GM06990 (cell line): ENCODE data around the gene MPPED1.

Source experiments
- DNase-seq: peaks from one replicate; pipeline ENCODE4 v3.0.0-alpha.2; 2011; ENCODE audit not compliant: insufficient read length; ENCODE audit errors: extremely low read depth
- H3K27me3 ChIP-seq: replicated peaks from 2 replicates; pipeline ENCODE4 v1.6.0; 2011; ENCODE audit warnings: low read length; ENCODE audit not compliant: control insufficient read depth, insufficient read depth
- H3K36me3 ChIP-seq: 2 replicates; pipeline ENCODE4 v1.5.1; 2011; ENCODE audit warnings: low read length; ENCODE audit not compliant: control insufficient read depth, insufficient read depth
- H3K4me3 ChIP-seq: replicated peaks from 2 replicates; pipeline ENCODE4 v1.5.1; 2011; ENCODE audit warnings: low read depth, mild to moderate bottlenecking, control low read depth, low read length
- CTCF ChIP-seq: IDR thresholded peaks from 2 replicates; pipeline ENCODE4 v1.5.1; 2011; ENCODE audit warnings: low read length, control low read depth, mild to moderate bottlenecking, inconsistent platforms; ENCODE audit not compliant: insufficient read depth, poor library complexity, severe bottlenecking

The MPPED1 gene

GRCh38 chr22:43511276-43511910 is 99.6 kb downstream of the MPPED1 start:
- Histone ChIP-seq H3K36me3 (no peaks in the 10 kb centered on the region), H3K27me3 (no peaks in the 10 kb centered on the region), H3K4me3 (no peak overlapping the region)
- TF ChIP-seq CTCF: no peak
- DNase-seq: no peak

GRCh38 chr22:43512279-43512678 is 100.5 kb downstream of the MPPED1 start:
- no peak for TF ChIP-seq CTCF
- H3K4me3 ChIP-seq: no peak overlapping the region
- H3K36me3 ChIP-seq: no peaks in the 10 kb centered on the region

GRCh38 chr22:43514476-43515157 is 102.8 kb downstream of the MPPED1 start:
- no peaks in the 10 kb centered on the region for H3K36me3 ChIP-seq
- no peaks in the 10 kb centered on the region for H3K27me3 ChIP-seq
- no peak for DNase-seq
- no peak for TF ChIP-seq CTCF
- no peak overlapping the region for H3K4me3 ChIP-seq

More at GRCh38 chr22:43512279-43512678, 100.5 kb downstream of the MPPED1 start:
- no peaks in the 10 kb centered on the region for H3K27me3 ChIP-seq
- DNase-seq: no peak

GRCh38 chr22:43515411-43515810 is 103.6 kb downstream of the MPPED1 start:
- H3K36me3 ChIP-seq: no peaks in the 10 kb centered on the region
- TF ChIP-seq CTCF: no peak
- H3K27me3 ChIP-seq: no peaks in the 10 kb centered on the region
- no peak for DNase-seq
- H3K4me3 ChIP-seq: no peak overlapping the region

- TF ChIP-seq CTCF: no peak
- Histone ChIP-seq H3K4me3 (no peak overlapping the region), H3K36me3 (no peaks in the 10 kb centered on the region), H3K27me3 (no peaks in the 10 kb centered on the region)
- DNase-seq: no peak
Observed at GRCh38 chr22:43515902-43516301, 104.1 kb downstream of the MPPED1 start.
